Fibroblast of the aortic adventitia (primary cell): Measurements from ENCODE around the gene MESP1. TPM values are rescaled to one million over a fixed set of nuclear protein-coding genes. Genes with fewer than 3 reads are reported as not detected.

Experiments
- DNase-seq: peaks from one replicate; pipeline ENCODE4 v3.0.0-alpha.2; 2010; ENCODE audit warnings: low read depth
- H3K4me3 ChIP-seq: 2 replicates; pipeline ENCODE4 v1.5.1; 2011; ENCODE audit warnings: low read depth, mild to moderate bottlenecking, control low read depth, low read length, moderate library complexity
- CTCF ChIP-seq: IDR thresholded peaks from 2 replicates; pipeline ENCODE4 v1.5.1; 2011; ENCODE audit warnings: mild to moderate bottlenecking, low read length, control low read depth, inconsistent platforms; ENCODE audit not compliant: insufficient read depth
- total RNA-seq: library from RNA; depleted of rRNA; stranded (reverse); fragments of >200 nt; gene quantifications from 2 replicates; pipeline ENCODE4 v1.2.3, GENCODE V29; 2012; ENCODE audit warnings: low replicate concordance

Gene MESP1
- total RNA-seq, 1 donor = 0.45 TPM

DNA sequence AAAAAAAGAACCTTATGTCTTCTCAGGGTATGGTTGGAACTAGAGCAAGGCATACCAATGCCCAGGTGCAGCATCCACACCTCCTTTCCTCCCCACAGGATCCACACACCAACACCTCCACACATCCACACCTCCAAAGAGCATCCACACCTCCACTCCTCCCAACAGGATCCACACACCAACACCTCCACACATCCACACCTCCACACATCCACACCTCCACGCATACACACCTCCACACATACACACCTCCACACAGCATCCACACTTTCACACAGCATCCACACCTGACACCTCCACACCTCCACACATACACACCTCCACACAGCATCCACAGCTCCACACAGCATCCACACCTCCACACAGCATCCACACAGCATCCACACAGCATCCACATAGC, 5.3 kb downstream of the MESP1 start:
- TF ChIP-seq CTCF = no peak
- DNase-seq = no peak
- H3K4me3 ChIP-seq = no peak overlapping the region

DNA sequence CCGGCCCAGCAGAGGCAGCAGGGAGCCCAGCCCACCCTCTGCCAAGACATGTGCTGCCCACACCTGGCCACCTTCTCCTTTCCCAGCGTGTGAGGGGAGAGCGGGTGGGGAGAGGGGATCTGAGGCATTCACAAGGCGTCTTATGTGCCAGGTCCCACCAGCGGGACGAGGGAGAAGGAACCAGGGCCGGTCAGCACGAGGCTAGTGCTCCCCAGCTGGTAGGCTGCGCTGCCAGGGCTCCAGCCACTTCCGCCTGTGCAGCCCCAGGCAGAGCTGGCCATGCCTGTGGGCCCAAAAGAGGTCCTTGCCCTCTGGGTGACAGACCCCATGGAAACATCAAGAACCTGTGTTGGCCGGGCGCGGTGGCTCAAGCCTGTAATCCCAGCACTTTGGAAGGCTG, 5.9 kb downstream of the MESP1 start:
- H3K4me3 ChIP-seq = no peak overlapping the region
- no peak for DNase-seq
- TF ChIP-seq CTCF = no peak

DNA sequence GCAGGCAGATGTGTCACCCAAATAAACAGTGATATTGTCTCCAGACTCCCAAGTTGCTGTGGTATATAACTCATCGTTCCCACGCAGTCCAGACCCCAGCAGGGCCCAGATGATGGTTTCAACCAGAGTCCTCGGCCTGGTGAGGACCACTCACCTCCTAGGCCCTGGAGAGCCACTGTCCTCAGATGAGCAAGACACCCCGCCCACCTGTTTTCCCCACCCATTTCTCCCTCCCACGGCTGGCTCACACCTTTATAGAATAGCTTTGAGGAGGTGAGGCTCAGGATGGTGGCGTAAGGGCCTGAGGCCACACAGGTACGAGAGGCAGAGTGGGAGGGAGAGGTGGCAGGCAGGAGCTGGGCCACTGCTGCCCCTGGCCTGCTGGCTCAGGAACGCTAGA, 7.5 kb downstream of the MESP1 start:
- DNase-seq = no peak
- no peak for TF ChIP-seq CTCF
- no peak overlapping the region for H3K4me3 ChIP-seq

DNA sequence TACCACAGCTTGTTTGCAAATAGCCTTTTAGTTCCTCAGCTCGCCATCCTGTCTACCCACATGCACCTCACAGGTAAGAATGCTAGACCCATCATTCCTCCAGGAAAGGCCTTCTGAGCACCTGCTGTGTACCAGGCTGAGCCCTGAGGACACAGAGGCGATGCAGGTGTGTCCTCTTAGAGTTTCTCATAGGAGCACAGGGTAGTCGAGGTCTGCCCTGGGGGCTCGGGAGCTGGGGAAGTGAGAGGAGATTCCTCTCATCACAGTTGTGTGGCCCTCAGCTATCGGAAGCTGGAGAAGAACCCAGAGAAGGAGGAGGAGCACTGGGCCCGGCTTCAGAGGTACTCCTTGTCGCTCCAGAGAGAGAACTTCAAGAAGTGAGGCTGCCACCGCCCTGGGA, 8.0 kb downstream of the MESP1 start:
- no peak for DNase-seq
- no peak overlapping the region for H3K4me3 ChIP-seq
- no peak for TF ChIP-seq CTCF

DNA sequence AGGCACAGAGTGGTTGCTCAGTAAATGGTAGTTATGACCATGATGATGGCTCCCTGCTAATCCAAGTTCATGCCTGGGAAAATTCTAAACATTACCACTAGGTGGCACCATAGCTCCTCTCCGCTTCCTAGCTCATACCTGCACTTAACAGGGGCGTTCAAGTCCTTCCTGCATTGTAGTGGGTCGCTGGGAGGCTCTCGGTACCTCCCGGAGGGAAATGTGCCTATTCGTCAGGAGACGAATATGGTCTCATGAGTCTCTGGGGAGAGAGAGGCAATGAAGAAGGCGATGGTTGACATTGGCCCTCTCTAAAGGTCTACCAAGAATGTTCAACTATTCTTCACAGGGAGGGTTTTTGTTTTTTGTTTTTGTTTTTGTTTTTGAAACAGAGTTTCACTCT, 10.9 kb downstream of the MESP1 start:
- no peak overlapping the region for H3K4me3 ChIP-seq
- peak; percentile 90 for TF ChIP-seq CTCF

GRCh38 chr15:89735773-89736172, 15.3 kb downstream of the MESP1 start:
- TF ChIP-seq CTCF = no peak
- no peak overlapping the region for H3K4me3 ChIP-seq
- DNase-seq = no peak

More for the DNA sequence above, 10.9 kb downstream of the MESP1 start:
- peak; percentile 83 for DNase-seq

DNA sequence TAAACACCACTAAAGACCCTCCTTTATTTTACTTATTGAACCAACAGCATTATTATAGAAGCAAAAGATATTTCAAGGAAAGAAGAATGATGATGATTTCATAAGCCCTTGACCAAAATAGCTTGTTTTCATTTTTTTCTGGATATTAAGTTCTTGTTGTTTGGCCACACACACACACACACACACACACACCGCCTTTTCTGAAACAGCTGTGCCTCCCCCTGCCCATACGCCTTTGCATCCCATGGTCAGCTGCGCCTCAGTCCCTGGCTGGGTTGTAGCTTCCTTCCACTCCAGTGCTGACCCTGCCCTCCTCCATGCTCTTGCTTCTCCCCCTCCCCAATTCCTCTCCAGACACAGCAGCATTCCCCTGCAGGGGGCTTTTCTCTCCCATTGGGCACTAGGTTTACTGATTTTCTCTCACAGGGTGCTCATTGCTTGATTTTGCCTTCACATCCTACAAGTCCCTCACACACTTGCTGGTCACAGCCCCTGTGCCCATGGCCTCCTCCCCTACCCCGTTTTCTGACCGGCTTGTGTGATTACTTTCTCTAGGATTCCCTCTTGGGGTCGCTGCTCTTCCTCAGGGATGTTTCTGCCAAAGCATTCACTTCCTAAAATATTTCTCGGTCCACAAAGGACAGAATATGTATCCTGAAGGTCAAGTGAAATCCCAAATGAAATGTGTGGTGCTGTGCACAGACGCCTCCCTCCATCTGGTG, 18.4 kb downstream of the MESP1 start:
- no peak overlapping the region for H3K4me3 ChIP-seq
- DNase-seq = no peak
- TF ChIP-seq CTCF = no peak
